Peyer's patch (tissue), 4 donors: Measurements from ENCODE around the gene GREM2. TPM values are rescaled to one million over a fixed set of nuclear protein-coding genes. Genes with fewer than 3 reads are reported as not detected.

Source experiments
- DNase-seq, 3 donors: peaks; one replicate each; pipeline ENCODE4 v3.0.0-alpha.2; 2017 to 2019
- H3K27ac ChIP-seq, 4 donors: fragments of 200-600 bp; sonication (generic); one replicate each; pipeline ENCODE4 v1.5.1; 2016 to 2019
- H3K27me3 ChIP-seq, 2 donors: fragments of 200-600 bp; sonication (generic); one replicate each; pipeline ENCODE4 v1.5.1; 2019
- H3K36me3 ChIP-seq, 3 donors: fragments of 200-600 bp; sonication (generic); one replicate each; pipeline ENCODE4 v1.5.1; 2016 to 2019
- H3K4me1 ChIP-seq, 4 donors: fragments of 200-600 bp; sonication (generic); one replicate each; pipeline ENCODE4 v1.5.1; 2016 to 2019
- H3K4me3 ChIP-seq, 4 donors: fragments of 200-600 bp; sonication (generic); 1 replicate in 3 of 4; 2 replicates in 1 of 4; pipeline ENCODE4 v1.5.1; 2016 to 2019; ENCODE audit warnings: mild to moderate bottlenecking in 1 of 4
- H3K9me3 ChIP-seq, 4 donors: fragments of 200-600 bp; sonication (generic); one replicate each; pipeline ENCODE4 v1.5.1; 2016 to 2019; ENCODE audit warnings: mild to moderate bottlenecking in 1 of 4
- POLR2A ChIP-seq, 2 donors: fragments of 450-650 bp; IDR thresholded peaks; one replicate each; pipeline ENCODE4 v1.5.1; 2017; ENCODE audit warnings: antibody characterized with exemption in 2 of 2, mild to moderate bottlenecking in 2 of 2, moderate library complexity in 2 of 2
- total RNA-seq, 4 donors: library from RNA; depleted of rRNA; stranded (reverse); fragments of >200 nt; gene quantifications; one replicate each; pipeline ENCODE4 v1.1.0, GENCODE V29; 2016
- TF ChIP-seq, protein P1 (sequence below), 6 experiments: fragments of 450-650 bp in 4 of 6; fragments of 200-600 bp in 2 of 6; sonication (generic) in 1 of 6; IDR thresholded peaks; one replicate each; pipeline ENCODE4 v1.5.1; 2017 to 2019; ENCODE audit warnings: antibody characterized with exemption in 6 of 6, mild to moderate bottlenecking in 3 of 6, moderate library complexity in 1 of 6

Gene GREM2
- total RNA-seq, 4 donors from 2014 or later = 1.3 to 7.4 (median 3.2) TPM

DNA sequence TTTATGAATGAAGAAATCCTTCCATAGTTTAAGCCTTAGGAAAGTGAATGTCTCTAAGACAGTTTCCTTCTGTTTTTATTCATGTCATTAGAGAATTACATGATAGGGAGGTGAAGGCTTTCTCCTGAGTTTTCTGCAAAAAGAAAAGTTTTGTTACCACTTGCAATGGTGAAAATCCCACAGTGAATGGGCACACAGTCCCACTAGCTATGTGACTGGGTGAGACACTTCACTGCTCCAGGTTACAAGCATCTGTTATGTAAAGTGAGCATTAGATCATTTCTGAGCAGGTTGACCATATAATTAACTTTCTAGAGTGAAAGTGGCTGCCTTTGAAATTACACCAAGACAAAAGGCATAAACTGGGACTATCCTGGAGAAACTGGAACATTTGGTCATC, 38.9 kb upstream of the GREM2 start:
- Histone ChIP-seq H3K27me3 (no peaks in the 10 kb centered on the region), H3K27ac (no peak overlapping the region), H3K36me3 (no peaks in the 10 kb centered on the region), H3K4me3 (no peak overlapping the region), H3K9me3 (no peaks in the 10 kb centered on the region), H3K4me1 (no peaks in the 10 kb centered on the region)
- TF ChIP-seq, protein P1, sequence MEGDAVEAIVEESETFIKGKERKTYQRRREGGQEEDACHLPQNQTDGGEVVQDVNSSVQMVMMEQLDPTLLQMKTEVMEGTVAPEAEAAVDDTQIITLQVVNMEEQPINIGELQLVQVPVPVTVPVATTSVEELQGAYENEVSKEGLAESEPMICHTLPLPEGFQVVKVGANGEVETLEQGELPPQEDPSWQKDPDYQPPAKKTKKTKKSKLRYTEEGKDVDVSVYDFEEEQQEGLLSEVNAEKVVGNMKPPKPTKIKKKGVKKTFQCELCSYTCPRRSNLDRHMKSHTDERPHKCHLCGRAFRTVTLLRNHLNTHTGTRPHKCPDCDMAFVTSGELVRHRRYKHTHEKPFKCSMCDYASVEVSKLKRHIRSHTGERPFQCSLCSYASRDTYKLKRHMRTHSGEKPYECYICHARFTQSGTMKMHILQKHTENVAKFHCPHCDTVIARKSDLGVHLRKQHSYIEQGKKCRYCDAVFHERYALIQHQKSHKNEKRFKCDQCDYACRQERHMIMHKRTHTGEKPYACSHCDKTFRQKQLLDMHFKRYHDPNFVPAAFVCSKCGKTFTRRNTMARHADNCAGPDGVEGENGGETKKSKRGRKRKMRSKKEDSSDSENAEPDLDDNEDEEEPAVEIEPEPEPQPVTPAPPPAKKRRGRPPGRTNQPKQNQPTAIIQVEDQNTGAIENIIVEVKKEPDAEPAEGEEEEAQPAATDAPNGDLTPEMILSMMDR (IDR thresholded peaks at IDR 0.05) = no peak
- TF ChIP-seq POLR2A (IDR thresholded peaks at IDR 0.05) = no peak
- DNase-seq = no peak

DNA sequence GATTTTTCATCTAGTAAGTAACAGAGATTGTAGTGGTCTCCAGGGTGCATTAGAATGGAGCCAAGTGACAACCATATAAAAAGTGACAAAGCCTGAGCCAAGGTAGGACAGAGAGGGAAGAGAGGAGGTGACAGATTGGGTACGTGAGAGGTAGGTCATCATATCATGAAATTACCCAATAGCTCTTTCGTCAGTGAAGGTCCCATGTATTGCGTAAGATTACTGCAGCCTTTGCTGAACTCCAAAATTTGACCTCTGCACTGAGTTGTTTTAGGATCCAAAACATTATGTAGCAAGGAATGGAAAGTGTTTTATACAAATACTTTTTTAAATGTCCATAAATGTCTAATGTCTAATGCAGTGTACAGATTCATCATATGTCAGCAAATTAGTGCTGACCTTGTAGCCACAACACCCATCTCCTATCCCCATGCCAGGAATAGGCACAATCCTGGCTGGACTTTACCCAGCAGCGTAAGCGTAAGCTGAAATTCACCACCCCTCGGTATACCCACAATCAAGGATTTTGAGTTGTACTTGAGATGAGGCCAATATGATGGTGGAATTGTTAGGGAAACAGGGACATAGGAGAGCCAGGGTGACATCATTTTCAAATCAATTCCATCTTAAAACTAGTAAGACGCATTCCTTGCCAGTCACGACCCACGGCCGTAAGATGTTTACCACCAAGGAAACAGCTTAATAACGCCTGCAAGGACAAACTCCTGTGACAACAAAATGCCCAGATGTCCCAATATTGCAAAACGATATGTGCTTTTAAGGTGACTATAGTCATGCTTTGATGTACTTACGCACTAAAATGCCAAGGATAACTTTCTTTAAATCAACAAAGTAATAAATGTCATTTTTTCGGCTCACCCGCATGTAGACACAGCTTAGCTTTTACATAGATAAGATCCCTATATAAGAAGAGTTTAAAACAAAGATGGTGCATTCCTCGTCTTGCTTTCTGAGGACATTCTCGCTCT, 38.1 kb upstream of the GREM2 start:
- no peaks in the 10 kb centered on the region for H3K9me3 ChIP-seq
- no peaks in the 10 kb centered on the region for H3K27me3 ChIP-seq
- H3K4me3 ChIP-seq = no peak overlapping the region
- no peaks in the 10 kb centered on the region for H3K36me3 ChIP-seq
- H3K27ac ChIP-seq = no peak overlapping the region
- no peak for DNase-seq
- no peaks in the 10 kb centered on the region for H3K4me1 ChIP-seq
- no peak for TF ChIP-seq POLR2A (IDR thresholded peaks at IDR 0.05)
- TF ChIP-seq, protein P1 (IDR thresholded peaks at IDR 0.05) = no peak

DNA sequence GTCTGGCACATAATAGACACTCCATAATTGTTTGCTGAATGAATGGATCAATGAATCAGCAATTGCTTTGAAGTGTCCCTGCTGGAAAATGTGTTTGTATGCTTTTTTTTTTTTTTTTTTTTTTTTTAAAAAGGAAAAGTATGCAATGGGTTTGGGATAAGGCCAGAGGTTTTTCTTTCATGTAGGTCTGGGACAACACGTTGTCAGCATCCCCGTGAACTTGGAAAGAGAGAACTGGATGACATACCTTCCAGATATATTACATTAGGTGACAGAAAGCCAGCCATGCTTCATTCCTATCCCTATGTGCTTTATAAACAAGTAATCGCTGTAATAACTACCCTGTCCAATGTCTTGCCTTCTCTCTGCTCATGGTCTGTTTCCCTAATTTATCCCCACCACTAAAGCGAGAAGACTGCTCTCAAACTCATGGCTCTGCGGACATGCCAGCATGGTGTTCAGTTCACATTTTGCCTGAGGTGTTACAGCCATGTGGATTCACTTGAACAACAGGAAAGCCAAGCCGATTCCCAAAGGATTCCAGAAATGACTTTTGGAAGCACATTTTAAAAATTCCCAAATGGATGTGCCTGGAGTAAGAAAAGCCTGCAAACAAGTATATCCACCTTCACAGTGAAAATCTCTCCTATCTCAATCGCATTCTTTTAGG, 34.8 kb upstream of the GREM2 start:
- TF ChIP-seq, protein P1 (IDR thresholded peaks at IDR 0.05) = no peak
- no peak for TF ChIP-seq POLR2A (IDR thresholded peaks at IDR 0.05)
- Histone ChIP-seq H3K36me3 (no peaks in the 10 kb centered on the region), H3K27ac (no peak overlapping the region), H3K4me1 (no peaks in the 10 kb centered on the region), H3K27me3 (no peaks in the 10 kb centered on the region), H3K9me3 (no peaks in the 10 kb centered on the region), H3K4me3 (no peak overlapping the region)
- no peak for DNase-seq

DNA sequence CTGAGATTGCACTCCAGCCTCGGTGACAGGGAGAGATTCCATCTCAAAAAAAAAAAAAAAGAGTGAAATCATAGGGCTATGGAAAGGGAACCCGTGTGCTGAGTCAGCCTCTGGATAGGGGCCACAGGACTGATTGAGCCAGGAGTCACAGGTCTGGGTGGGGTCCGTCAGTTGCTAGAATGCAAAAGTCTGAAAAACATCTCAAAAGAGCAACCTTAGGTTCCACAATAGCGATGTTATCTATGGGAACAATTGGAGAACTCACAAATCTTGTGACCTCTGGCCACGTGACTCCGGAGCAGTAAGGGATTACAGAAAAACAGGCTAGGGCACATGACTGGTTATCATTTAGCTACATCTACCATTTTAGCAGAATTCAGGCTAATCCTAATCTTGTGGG, 32.8 kb upstream of the GREM2 start:
- H3K27ac ChIP-seq = no peak overlapping the region
- DNase-seq = no peak
- TF ChIP-seq, protein P1 (IDR thresholded peaks at IDR 0.05) = no peak
- TF ChIP-seq POLR2A (IDR thresholded peaks at IDR 0.05) = no peak

DNA sequence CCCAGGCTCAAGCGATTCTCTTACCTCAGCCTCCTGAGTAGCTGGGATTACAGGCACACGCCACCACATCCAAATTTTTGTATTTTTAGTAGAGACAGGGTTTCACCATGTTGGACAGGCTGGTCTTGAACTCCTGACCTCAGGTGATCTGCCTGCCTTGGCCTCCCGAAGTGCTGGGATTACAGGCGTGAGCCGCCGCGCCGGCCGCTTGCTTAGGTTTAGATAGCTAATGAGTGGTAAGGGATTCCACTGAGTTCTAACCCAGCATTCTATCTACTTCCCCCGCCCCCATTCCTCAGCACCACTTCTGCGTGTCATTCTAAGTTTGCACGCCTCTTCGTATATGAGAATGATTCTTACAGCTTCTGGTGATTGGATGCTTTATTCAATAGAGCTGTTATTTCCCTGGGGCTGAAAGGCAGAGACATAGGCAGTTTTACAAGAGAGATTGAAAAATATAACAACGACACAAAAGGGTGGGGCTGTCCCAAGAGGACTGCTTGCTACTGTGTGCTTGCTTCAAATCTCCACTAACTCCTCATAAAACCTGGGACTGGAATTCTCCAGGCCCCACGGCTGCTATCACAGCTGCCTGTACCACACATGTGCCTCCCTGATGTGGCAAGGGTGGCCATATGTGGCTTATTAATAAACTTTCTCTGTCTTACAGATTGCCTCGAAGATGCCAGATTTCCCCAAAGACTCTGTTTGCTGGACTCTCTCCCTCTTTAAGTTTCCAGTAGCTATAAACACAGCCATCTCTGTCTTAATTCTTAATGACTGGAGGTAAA, 23.7 kb upstream of the GREM2 start:
- DNase-seq = no peak
- Histone ChIP-seq H3K36me3 (no peaks in the 10 kb centered on the region), H3K27me3 (no peaks in the 10 kb centered on the region), H3K27ac (no peak overlapping the region), H3K9me3 (no peaks in the 10 kb centered on the region), H3K4me1 (no peaks in the 10 kb centered on the region), H3K4me3 (no peak overlapping the region)
- TF ChIP-seq POLR2A (IDR thresholded peaks at IDR 0.05) = no peak
- TF ChIP-seq, protein P1 (IDR thresholded peaks at IDR 0.05) = no peak

More for the DNA sequence above, 32.8 kb upstream of the GREM2 start:
- Histone ChIP-seq H3K36me3 (no peaks in the 10 kb centered on the region), H3K4me1 (no peaks in the 10 kb centered on the region), H3K27me3 (no peaks in the 10 kb centered on the region), H3K9me3 (no peaks in the 10 kb centered on the region), H3K4me3 (no peak overlapping the region)
